MM.1S (cell line): ENCODE results near the gene C6orf62.

ENCODE experiments used
- EZH2 ChIP-seq: fragments of 300-600 bp; sonication (generic); optimal IDR thresholded peaks from 2 replicates; pipeline ENCODE3; 2017; ENCODE audit warnings: low read depth, mild to moderate bottlenecking, antibody characterized with exemption, low read length, mixed read lengths
- TF ChIP-seq, protein P1 (sequence below): fragments of 300-600 bp; sonication (generic); IDR thresholded peaks from 2 replicates; pipeline ENCODE4 v1.5.1; 2016; ENCODE audit warnings: antibody characterized with exemption, low read length, mixed read lengths

DNA sequence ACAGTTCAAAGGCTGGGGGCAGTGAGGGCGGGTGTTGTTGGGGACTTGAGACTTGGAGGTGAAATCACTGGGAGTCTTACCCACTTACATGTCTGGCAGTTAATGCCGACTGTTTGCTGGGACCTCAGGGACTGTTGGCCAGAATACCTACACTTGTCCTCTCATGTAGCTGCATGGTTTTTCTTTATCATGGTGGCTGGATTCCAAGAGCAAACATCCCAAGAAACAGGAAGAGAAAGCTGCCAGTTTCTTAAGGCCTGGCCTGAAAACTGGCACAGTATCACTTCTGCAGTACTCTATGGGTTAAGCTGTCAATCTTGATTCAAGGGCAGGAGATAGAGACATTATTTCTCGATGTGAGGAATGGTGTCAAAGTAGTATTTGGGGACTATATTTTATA lies 19.8 kb upstream of the C6orf62 start:
- TF ChIP-seq, protein P1, sequence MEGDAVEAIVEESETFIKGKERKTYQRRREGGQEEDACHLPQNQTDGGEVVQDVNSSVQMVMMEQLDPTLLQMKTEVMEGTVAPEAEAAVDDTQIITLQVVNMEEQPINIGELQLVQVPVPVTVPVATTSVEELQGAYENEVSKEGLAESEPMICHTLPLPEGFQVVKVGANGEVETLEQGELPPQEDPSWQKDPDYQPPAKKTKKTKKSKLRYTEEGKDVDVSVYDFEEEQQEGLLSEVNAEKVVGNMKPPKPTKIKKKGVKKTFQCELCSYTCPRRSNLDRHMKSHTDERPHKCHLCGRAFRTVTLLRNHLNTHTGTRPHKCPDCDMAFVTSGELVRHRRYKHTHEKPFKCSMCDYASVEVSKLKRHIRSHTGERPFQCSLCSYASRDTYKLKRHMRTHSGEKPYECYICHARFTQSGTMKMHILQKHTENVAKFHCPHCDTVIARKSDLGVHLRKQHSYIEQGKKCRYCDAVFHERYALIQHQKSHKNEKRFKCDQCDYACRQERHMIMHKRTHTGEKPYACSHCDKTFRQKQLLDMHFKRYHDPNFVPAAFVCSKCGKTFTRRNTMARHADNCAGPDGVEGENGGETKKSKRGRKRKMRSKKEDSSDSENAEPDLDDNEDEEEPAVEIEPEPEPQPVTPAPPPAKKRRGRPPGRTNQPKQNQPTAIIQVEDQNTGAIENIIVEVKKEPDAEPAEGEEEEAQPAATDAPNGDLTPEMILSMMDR: no peak
- no peak for TF ChIP-seq EZH2
